Activated naive CD8-positive, alpha-beta T cell treated with anti-CD3 and anti-CD28 coated beads for 36 hours (primary cell): ENCODE measurements around the gene OR10G8. TPM values are rescaled to one million over a fixed set of nuclear protein-coding genes. Genes with fewer than 3 reads are reported as not detected.
A peak's percentile ranks its signal among the peaks of the same experiment; 100 is the strongest.
"Not testable (repeated sequence)": the region's sequence is repeated elsewhere in the genome, so short reads cannot be mapped to it uniquely, and the experiment has no call there.

Experiments
- DNase-seq: peaks from one replicate; pipeline ENCODE4 v3.0.0; 2021
- H3K27ac Mint-ChIP-seq: one replicate; pipeline ENCODE4 v1.8.0; 2022; ENCODE audit warnings: mild to moderate bottlenecking, moderate library complexity, mixed read lengths
- H3K27me3 Mint-ChIP-seq: one replicate; pipeline ENCODE4 v1.8.0; 2022; ENCODE audit warnings: mild to moderate bottlenecking, mixed read lengths
- H3K36me3 Mint-ChIP-seq: one replicate; pipeline ENCODE4 v1.8.0; 2021; ENCODE audit warnings: mild to moderate bottlenecking, mixed read lengths
- H3K4me1 Mint-ChIP-seq: one replicate; pipeline ENCODE4 v1.8.0; 2021; ENCODE audit warnings: mixed read lengths
- H3K4me3 Mint-ChIP-seq: one replicate; pipeline ENCODE4 v1.8.0; 2022; ENCODE audit warnings: mild to moderate bottlenecking, moderate library complexity, mixed read lengths
- H3K9me3 Mint-ChIP-seq: one replicate; pipeline ENCODE4 v1.8.0; 2022; ENCODE audit warnings: mixed read lengths
- total RNA-seq, 2 experiments: library from RNA; stranded (reverse); gene quantifications; one replicate each; pipeline ENCODE4 v1.2.3, GENCODE V29; 2021

The OR10G8 gene, protein sequence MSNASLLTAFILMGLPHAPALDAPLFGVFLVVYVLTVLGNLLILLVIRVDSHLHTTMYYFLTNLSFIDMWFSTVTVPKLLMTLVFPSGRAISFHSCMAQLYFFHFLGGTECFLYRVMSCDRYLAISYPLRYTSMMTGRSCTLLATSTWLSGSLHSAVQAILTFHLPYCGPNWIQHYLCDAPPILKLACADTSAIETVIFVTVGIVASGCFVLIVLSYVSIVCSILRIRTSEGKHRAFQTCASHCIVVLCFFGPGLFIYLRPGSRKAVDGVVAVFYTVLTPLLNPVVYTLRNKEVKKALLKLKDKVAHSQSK
- total RNA-seq = not detected

GRCh38 chr11:124026498-124026897, at the start of gene OR10G8:
Gene OR10G8, plus strand, starts transcription at chr11:124026798. Its CDS starts 2,825 bp downstream, at chr11:124029623.
- peaks cover 4% of the 10 kb centered on the region for H3K27me3 Mint-ChIP-seq
- H3K36me3 Mint-ChIP-seq = no peaks in the 10 kb centered on the region
- no peak within 1 kb of the TSS for H3K4me3 Mint-ChIP-seq
- H3K4me1 Mint-ChIP-seq = no peaks in the 10 kb centered on the region
- no peak within 1 kb of the TSS for H3K27ac Mint-ChIP-seq
- H3K9me3 Mint-ChIP-seq = no peaks in the 10 kb centered on the region
- no peak for DNase-seq

DNA sequence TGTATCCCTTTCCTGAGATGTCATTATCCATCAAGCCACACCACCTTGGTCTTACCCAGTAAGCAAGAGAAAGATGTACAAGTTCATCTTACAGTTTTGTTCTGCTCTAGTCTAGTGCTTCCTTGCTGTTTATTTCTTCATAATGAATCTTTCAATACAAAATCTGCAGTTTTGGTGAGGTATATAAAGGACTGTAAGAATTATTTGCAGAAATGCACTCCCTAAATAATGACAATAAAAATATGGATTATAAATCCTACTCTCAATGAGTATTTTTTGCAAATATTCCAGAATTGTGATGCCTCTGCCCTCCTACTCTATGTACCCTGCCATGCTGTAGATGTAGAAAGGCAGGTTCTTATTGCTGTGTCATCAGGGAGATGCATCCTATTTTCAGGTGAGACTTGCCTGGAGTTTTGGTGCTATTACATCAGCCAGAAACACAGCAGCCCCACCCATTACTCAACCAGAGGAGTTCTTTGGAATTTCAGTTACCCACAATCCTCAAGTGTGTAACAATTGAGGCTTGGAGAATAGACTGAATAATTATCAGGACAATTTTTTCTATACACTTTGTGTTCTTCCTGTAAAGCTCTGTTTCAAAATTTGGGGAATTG, 48.8 kb upstream of the OR10G8 start, which contains the start of gene OR10S1:
OR10S1 (minus strand) TSS at position 51 of the 617 bp plus-strand sequence. CDS start 117 bp downstream, outside the sequence.
- Mint-ChIP-seq H3K9me3 (peaks cover 3% of the 10 kb centered on the region), H3K4me1 (no peaks in the 10 kb centered on the region)

DNA sequence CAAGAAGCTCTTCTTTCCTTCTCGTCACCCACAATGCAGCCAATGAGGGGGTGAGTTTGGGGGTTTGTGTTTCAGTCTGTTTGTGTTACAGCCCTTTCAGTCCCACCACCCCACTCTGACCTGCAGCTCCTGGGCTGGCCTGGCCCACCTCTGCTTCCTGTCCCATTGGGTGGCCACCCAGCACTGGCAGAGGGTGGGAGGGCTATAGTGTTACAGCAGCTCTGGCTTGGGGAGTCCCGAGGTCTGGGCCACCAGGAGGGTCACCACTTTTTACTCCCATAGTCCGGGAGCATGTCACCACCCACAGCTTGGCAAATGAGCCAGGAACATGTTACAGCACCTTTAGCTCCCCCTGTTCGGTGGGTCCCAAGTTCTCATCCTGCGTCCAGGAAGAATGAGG, 47.3 kb upstream of the OR10G8 start:
- H3K4me3 Mint-ChIP-seq = no peak overlapping the region
- DNase-seq = no peak
- no peaks in the 10 kb centered on the region for H3K27me3 Mint-ChIP-seq
- no peaks in the 10 kb centered on the region for H3K4me1 Mint-ChIP-seq
- no peaks in the 10 kb centered on the region for H3K36me3 Mint-ChIP-seq
- no peak overlapping the region for H3K27ac Mint-ChIP-seq
- H3K9me3 Mint-ChIP-seq = peaks cover 3% of the 10 kb centered on the region

More for the DNA sequence above, 48.8 kb upstream of the OR10G8 start, which contains the start of gene OR10S1:
- Mint-ChIP-seq H3K4me3 (no peak within 1 kb of the TSS), H3K27me3 (no peaks in the 10 kb centered on the region), H3K27ac (no peak within 1 kb of the TSS), H3K36me3 (no peaks in the 10 kb centered on the region)
- DNase-seq = no peak

DNA sequence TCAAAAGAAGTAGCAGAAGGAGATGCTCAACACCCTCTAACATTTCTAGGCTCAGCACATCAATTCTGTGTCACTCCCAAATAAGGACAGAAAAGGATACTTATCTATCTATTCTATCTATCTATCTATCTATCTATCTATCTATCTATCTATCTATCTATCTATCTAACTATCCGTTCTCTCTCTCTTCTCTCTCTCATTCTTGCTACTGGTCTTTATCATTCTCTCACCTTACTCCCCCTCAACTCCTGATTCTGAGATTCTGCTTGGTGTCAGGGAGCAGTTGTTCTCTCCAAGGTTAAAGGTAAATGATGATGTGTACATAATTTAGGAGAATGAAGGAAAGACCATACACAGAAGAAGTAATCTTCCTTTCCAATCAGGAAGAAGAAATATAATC, 31.5 kb upstream of the OR10G8 start, which contains the start of gene OR10G6:
OR10G6 (minus strand) TSS at position 43 of the 400 bp plus-strand sequence; CDS start at position 43, 0 bp downstream.
- H3K4me1 Mint-ChIP-seq = no peaks in the 10 kb centered on the region
- no peaks in the 10 kb centered on the region for H3K9me3 Mint-ChIP-seq
- no peak within 1 kb of the TSS for H3K27ac Mint-ChIP-seq
- H3K4me3 Mint-ChIP-seq = no peak within 1 kb of the TSS
- DNase-seq = no peak
- no peaks in the 10 kb centered on the region for H3K27me3 Mint-ChIP-seq
- H3K36me3 Mint-ChIP-seq = no peaks in the 10 kb centered on the region

DNA sequence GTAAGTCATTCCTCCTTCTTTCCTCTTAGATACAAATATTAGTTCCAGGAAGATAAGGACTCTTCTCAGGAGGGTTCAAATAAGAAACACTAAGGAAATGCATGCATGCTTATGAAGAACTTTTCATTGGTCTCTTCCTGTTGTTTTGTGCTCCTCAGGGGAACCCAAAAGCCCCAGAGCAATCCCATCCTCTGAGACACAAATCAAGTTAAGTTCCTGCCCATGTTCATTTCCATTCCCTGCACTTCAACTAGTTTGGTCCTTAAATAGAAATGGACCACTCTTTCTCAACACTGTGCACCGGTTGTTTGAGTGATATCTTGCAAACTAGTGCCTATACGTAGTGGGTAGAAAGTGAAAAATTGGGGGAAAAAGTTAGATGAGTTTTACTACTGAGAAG, 13.9 kb upstream of the OR10G8 start, which contains the start of gene OR10G4:
OR10G4 (plus strand) TSS at position 301 of the 400 bp plus-strand sequence. CDS start 2,578 bp downstream, outside the sequence.
- Mint-ChIP-seq H3K4me1 (no peaks in the 10 kb centered on the region), H3K27ac (no peak within 1 kb of the TSS)

GRCh38 chr11:124015837-124016236, 10.8 kb upstream of the OR10G8 start:
- not testable (repeated sequence) for H3K27me3 Mint-ChIP-seq, H3K4me1 Mint-ChIP-seq, H3K36me3 Mint-ChIP-seq, H3K4me3 Mint-ChIP-seq, DNase-seq, H3K9me3 Mint-ChIP-seq, H3K27ac Mint-ChIP-seq

More for the DNA sequence above, 13.9 kb upstream of the OR10G8 start, which contains the start of gene OR10G4:
- peaks cover 11% of the 10 kb centered on the region for H3K27me3 Mint-ChIP-seq
- H3K9me3 Mint-ChIP-seq = no peaks in the 10 kb centered on the region
- no peaks in the 10 kb centered on the region for H3K36me3 Mint-ChIP-seq
- no peak within 1 kb of the TSS for H3K4me3 Mint-ChIP-seq
- DNase-seq = no peak

DNA sequence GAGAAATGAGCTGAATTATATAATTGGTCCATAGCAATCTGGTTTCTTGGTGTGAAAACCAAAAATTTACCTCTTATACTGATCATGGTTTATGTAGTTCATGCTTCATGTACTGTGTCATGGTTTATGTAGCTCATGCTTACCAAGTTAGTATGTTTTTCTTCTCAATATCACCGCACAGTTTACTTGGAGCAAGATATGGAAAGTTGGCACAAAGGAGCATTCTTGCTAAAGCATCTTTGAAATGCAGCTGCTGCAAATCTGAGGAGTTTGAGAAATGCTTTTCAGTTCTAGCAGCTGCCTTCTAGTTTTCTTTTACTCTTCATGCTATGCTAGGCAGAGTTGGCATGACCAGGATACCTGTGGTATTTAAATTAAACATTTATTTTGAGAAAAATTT, 10.1 kb downstream of the OR10G8 start:
- Mint-ChIP-seq H3K27me3 (peaks cover 11% of the 10 kb centered on the region), H3K27ac (no peak overlapping the region), H3K4me3 (no peak overlapping the region), H3K4me1 (no peaks in the 10 kb centered on the region), H3K9me3 (no peaks in the 10 kb centered on the region), H3K36me3 (no peaks in the 10 kb centered on the region)
- no peak for DNase-seq

DNA sequence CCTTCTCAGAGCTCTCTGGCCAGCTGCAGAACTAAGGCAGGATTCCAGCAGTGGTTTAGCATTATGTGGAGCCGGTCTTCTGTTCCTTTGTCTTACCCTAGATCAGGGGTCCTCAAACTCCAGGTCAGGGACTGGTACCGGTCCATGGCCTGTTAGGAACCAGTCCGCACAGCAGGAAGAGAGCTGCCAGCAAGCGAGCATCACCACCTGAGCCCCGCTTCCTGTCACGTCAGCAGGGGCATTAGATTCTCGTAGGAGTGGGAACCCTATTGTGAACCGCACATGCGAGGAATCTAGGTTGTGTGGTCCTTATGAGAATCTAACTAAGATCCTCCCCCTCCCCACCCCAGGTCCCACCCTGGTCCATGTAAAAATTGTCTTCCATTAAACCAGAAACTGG, 13.0 kb downstream of the OR10G8 start:
- no peak overlapping the region for H3K4me3 Mint-ChIP-seq
- H3K4me1 Mint-ChIP-seq = no peaks in the 10 kb centered on the region
- H3K36me3 Mint-ChIP-seq = no peaks in the 10 kb centered on the region
- no peaks in the 10 kb centered on the region for H3K9me3 Mint-ChIP-seq
- peaks cover 11% of the 10 kb centered on the region for H3K27me3 Mint-ChIP-seq
- no peak for DNase-seq
- no peak overlapping the region for H3K27ac Mint-ChIP-seq

GRCh38 chr11:124041254-124041653, 14.7 kb downstream of the OR10G8 start, which contains the start of gene OR10G7:
Gene OR10G7, minus strand, starts transcription at chr11:124041325. Its CDS starts 2,324 bp downstream, at chr11:124039001.
- no peak within 1 kb of the TSS for H3K4me3 Mint-ChIP-seq
- H3K27ac Mint-ChIP-seq = no peak within 1 kb of the TSS
- peaks cover 4% of the 10 kb centered on the region for H3K27me3 Mint-ChIP-seq
- H3K9me3 Mint-ChIP-seq = no peaks in the 10 kb centered on the region
- no peak for DNase-seq
- no peaks in the 10 kb centered on the region for H3K36me3 Mint-ChIP-seq
- H3K4me1 Mint-ChIP-seq = no peaks in the 10 kb centered on the region

DNA sequence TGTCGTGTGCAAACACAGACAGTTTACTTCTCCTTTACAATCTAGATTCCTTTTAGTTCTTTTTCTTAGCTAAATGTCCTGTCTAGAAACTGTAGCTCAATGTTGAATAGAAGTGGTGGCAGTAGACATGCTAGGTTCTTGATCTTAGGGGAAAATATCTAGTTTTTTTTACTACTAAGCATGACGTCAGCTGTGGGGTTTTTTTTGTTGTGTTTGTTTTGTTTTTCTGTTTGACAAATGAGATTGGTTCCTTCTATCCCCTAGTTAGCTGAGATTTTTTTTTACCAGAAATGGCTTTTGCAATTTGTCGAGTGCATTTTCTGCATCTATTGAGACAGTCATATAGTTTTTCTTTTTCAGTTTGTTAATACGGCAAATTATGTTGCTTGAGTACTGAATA, 16.8 kb downstream of the OR10G8 start:
- Mint-ChIP-seq H3K27me3 (peaks cover 7% of the 10 kb centered on the region), H3K36me3 (no peaks in the 10 kb centered on the region), H3K4me3 (no peak overlapping the region), H3K9me3 (no peaks in the 10 kb centered on the region), H3K27ac (no peak overlapping the region), H3K4me1 (no peaks in the 10 kb centered on the region)
- no peak for DNase-seq

- H3K9me3 Mint-ChIP-seq = no peaks in the 10 kb centered on the region
Observed at GRCh38 chr11:124050748-124051147, 24.1 kb downstream of the OR10G8 start.

DNA sequence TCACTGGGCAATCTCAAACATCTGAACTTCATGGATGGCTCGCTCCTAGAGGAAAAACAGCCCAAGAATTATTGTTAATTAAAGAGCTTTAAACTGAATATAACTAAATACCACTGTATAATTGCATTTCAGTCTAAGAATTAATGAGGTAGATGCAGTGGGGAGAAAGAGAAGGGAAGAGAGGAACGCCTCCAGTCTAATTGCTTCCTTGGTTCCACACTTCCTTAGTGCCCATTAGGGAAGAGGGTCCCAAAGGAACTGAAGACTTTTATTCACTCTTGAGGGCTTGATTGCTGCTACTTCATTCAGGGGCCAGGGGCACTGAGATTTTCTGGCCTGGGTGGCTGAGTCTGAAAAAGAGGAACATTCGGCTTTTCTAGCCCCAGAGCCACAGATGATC, 26.4 kb downstream of the OR10G8 start:
- Mint-ChIP-seq H3K4me1 (peaks cover 3% of the 10 kb centered on the region), H3K27me3 (peaks cover 3% of the 10 kb centered on the region), H3K27ac (no peak overlapping the region), H3K9me3 (no peaks in the 10 kb centered on the region), H3K36me3 (no peaks in the 10 kb centered on the region), H3K4me3 (no peak overlapping the region)
- no peak for DNase-seq

More at GRCh38 chr11:124050748-124051147, 24.1 kb downstream of the OR10G8 start:
- H3K4me3 Mint-ChIP-seq = no peak overlapping the region
- H3K27me3 Mint-ChIP-seq = peaks cover 7% of the 10 kb centered on the region
- H3K4me1 Mint-ChIP-seq = peaks cover 3% of the 10 kb centered on the region
- DNase-seq = no peak
- H3K27ac Mint-ChIP-seq = no peak overlapping the region
- H3K36me3 Mint-ChIP-seq = no peaks in the 10 kb centered on the region

DNA sequence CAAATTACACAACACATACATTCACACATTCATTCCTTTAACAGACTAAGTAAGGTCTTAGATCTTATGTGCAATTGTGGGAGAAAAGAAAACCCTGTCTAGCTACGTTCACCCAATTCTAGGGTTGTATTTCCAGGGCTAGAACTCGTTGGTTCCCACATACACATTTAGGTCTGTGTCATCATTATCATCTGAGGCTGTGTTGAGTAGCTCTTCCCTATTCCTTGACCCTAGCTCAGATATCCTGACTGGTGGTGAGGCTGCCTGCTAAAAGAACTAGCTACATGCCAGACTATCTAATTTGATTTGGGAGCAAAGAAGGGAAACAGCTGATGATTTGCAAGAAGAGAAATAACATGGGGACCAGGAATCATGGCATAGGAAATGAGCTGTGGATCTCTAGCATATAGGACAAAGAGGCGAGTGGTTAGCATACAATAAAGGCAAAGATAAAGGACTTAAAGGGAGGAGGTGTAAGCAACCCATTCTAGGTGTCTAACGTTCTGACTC, 42.1 kb downstream of the OR10G8 start:
- DNase-seq = no peak
- no peak overlapping the region for H3K27ac Mint-ChIP-seq
- H3K4me3 Mint-ChIP-seq = peak overlapping the region; percentile 18
- H3K36me3 Mint-ChIP-seq = no peaks in the 10 kb centered on the region
- H3K9me3 Mint-ChIP-seq = no peaks in the 10 kb centered on the region
- H3K4me1 Mint-ChIP-seq = peaks cover 20% of the 10 kb centered on the region
- peaks cover 54% of the 10 kb centered on the region for H3K27me3 Mint-ChIP-seq

- Mint-ChIP-seq H3K4me1 (peaks cover 20% of the 10 kb centered on the region), H3K27ac (peak overlapping the region; percentile 45), H3K4me3 (peak overlapping the region; percentile 64), H3K9me3 (no peaks in the 10 kb centered on the region), H3K27me3 (peaks cover 58% of the 10 kb centered on the region), H3K36me3 (no peaks in the 10 kb centered on the region)
- peak; percentile 63 for DNase-seq
Observed at GRCh38 chr11:124069429-124070401, 43.1 kb downstream of the OR10G8 start.
